Myocyte (in vitro differentiated cells): ENCODE results near the gene KCNE2. TPM values are rescaled to one million over a fixed set of nuclear protein-coding genes. Genes with fewer than 3 reads are reported as not detected.
A peak's percentile ranks its signal among the peaks of the same experiment; 100 is the strongest.
"Not testable (repeated sequence)": the region's sequence is repeated elsewhere in the genome, so short reads cannot be mapped to it uniquely, and the experiment has no call there.

Experiments
- DNase-seq: peaks from one replicate; pipeline ENCODE4 v3.0.0-alpha.2; 2012; ENCODE audit warnings: low read depth
- total RNA-seq: library from RNA; depleted of rRNA; stranded (reverse); fragments of >200 nt; gene quantifications from 2 replicates; pipeline ENCODE4 v1.2.3, GENCODE V29; 2014

The KCNE2 gene
- total RNA-seq, 1 donor from 2014 or later = not detected

DNA sequence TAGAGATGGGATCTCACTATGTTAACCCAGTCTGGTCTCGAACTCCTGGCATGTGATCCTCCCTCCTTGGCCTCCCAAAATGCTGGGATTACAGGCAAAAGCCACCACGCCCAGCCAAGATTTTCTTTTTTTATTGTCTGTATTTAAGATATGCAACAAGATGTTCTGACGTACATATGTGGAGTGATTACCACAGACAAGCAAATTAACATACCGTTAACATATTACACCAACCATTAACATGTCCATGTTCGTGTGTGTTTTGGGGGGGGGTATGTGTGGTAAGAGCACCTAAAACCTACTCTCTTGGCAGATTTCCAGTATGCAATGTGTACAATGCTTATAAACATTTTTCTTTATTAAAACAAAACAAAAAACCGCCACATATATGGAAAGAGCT is 10.6 kb upstream of the KCNE2 start:
- DNase-seq = no peak

DNA sequence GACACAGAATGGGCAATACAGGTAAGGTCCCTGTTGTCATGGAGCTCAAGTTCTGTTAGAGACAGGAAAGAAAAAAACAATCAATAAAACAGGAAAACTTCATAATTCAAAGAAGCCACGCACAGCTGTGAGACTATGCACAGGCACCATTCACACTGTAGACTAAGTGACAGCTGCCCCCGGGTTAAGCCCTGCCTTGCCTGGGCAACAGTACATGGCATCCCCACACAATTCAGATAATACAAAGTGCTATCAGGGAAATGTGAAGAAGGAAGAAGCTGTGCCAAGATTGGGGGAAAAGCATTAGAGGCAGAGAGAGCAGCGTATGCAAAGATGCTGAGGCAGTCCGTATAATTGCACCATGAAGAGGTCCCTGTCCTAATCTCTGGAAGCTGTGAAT is 9.0 kb upstream of the KCNE2 start:
- DNase-seq = no peak

DNA sequence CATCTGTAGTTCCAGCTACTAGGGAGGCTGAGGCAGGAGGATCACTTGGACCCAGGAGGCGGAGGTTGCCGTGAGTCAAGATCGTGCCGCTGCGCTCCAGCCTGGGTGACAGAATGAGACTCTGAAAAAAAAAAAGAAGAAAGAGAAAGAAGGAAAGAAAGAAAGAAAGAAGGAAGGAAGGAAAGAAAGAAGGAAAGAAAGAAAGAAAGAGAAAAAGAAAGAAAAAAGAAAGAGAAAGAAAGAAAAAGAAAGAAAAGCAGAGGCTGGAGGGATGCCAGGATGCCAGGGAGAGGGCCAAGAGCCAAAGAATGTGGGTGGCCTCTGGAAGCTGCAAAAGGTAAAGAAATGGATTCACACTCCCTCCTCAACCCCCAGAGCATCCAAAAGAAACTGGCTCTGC is 8.2 kb upstream of the KCNE2 start:
- DNase-seq = no peak

DNA sequence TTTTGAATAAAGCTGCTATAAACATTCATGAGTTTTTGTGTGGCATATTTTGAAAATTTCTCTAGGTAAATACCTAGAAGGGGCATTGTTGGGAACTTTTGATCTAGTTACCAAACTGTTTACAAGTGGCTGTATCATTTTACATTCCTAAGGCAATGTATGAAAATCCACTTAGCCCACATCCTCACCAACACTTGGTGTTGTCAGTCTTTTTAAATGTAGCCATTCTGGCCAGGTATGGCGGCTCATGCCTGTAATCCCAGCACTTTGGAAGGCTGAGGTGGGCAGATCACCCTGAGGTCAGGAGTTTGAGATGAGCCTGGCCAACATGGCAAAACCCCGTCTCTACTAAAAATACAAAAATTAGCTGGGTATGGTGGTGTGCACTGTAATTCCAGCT is 5.9 kb upstream of the KCNE2 start:
- no peak for DNase-seq

DNA sequence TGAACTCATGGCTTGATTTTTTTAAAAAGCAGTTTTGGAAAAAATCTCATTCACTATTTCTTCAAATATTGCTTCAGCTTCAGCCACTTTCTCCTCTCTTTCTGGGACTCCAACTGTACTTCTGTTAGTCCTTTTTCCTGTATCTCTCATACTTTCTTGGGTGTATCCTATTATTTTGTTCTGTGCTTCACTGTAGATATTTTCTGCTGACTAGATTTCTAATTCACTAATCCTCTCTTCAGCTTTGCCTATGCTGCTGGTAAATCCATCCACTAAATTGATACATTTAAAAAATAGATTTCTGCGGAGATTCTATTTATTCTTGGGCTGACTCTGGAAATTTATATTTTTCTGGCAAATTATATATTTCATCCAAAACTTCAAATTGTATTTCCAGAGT is 4.9 kb upstream of the KCNE2 start:
- no peak for DNase-seq

DNA sequence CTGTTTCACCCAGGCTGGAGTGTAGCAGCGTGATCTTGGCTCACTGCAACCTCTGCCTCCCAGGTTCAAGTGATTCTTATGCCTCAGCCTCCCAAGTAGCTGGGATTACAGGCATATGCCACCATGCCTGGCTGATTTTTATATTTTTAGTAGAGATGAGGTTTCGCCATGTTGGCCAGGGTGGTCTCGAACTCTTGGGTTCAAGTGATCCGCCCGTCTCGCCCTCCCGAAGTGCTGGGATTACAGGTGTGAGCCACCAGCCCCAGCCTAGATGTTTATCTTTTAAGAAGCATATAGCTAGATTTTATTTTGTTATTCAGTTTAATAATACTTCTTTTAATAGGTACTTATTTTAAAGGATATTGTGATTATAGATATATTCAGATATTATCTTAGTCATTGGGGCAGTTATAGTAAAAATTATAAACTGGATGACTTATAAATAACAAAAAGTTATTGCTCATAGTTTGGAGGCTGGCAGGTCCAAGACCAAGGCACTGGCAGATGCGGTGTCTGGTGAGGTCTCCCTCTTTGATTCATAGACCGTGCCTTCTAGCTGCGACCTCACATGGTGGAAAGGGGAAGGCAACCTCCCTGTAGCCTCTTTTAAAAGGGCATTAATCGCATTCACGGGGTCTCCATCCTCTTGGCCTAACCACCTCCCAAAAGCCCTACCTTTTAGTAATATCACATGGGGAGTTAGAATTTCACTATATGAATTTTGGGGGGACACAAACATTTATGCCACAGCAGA is 3.1 kb upstream of the KCNE2 start:
- no peak for DNase-seq

DNA sequence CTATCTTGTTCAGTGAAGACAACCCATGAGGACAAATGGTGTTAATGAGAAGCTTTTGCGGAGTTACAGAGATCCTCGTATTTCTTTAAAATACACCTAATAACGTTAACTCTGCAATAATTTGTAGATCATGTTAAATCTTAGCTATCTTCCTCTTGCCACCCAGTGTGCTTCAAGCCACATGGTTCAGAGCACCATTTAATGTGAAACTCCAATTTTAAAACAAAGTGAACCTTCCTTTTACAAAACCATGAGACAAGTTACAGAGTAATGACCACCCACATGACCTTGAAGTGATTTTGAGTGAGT is 1.7 kb upstream of the KCNE2 start:
- DNase-seq = no peak

DNA sequence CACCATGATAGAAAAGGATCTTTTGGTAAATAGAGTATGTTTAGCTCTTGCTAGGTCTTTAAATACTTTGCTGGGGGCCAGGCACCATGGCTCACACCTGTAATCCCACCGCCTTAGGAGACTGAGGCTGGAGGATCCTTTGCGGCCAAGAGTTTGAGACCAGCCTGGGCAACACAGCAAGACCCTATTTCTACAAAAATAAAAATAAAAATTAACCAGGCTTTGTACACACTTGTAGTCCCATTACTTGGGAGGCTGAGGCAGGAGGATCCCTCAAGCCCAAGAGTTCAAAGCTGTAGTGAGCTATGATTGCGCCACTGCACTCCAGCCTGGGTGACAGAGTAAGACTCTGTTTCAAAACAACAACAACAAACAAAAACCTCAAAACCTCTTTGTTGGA is 1.1 kb upstream of the KCNE2 start:
- DNase-seq = no peak

DNA sequence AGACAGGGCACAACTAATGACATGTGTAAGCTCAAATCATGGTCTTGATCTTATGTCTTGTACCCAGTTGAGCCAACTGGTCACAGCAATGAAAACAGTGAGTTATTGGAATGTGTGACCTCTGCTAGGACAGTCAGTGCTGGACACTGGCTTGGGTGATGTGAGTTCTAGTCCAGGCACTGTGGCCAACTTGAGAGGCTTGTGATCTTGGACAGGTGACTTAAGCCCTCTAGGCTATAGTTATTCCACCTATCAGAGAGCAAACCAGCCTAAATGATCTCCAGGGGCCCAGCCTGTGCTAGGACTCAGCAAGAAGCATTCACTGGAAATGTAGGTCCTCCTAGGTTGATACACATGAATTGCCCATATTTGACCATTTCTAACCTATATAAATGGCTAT is 1.1 kb downstream of the KCNE2 start:
- no peak for DNase-seq

DNA sequence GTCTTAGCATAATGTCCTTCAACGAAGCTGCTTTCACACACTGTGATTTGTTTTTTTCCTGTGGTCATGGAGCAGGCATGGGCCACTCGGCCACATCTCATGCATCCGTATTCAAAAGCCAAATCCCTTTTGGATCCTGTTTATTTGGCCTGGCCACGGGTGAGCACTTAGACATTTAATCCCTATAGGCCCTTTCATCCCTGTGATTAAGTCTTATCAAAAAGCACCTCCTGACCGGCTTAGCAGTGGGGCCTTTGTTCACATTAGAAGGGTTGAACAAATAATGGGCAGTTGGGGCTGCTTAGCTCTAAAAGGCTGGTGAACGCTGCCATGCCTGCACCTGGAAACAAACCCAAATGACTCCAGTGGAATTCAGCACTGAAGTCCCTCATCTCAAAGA is 2.0 kb downstream of the KCNE2 start:
- DNase-seq = no peak

DNA sequence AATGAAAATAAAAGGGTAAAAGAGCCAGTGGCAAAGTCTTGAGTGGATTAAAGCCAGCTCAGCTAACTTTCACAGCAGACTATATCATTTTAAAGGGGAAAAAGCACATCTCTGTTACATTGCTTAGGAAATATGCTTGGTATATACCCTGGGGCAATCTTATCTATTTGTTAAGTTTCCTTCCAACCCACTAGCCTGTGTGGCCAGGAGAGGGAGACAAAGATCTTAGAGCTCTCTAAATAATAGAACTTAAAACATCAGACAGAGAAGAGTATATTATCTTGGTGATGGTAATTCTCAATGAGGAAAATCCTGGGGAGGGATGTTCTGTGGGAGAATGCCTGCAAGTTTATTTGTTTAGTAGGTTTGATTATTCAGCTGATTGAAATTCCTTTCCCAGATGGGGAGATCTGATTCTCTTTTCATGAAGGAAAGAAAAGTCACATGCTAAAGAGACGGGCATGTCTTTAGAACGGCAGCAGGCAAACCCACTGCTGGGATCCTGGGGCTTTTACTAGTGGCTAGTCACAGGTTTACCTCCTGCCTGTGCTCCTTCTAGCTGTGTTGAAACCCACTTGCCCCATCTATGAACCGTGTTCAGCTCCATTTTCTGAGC is 3.6 kb downstream of the KCNE2 start:
- DNase-seq = peak; percentile 75

DNA sequence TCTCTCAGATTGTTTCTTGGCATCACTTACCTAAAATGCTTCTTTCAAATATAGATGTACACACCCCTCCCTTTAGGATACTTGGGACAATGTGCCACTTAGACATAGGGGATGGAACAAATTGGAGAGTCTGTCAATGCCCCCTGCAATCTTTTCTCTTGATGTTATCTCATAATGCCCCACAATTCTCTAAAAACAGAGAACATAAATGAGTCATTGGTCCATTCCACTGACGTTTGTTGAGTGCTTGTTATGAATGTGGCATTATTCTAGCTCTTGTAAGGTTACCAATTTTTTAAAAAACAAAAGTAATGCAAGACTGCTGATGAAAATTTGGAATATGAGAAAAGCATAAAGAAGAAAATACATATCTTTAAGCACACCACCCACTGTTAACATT is 5.9 kb downstream of the KCNE2 start:
- no peak for DNase-seq

DNA sequence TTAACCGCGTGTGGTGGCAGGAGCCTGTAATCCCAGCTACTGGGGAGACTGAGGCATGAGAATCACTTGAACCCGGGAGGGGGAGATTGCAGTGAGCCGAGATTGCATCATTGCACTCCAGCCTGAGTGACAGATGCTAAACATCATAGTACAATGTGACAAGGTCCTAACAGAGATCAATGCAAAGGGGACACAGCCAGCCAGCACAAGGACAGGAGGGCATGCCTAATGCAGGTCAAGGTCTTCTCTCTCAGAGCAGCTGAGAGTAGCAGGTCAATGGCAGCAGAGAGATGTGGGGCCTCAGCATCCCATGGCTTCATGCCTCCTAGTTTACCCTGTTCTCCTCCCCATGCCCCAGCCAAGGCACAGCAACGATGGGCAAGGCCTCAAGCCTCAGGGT is 8.5 kb downstream of the KCNE2 start:
- DNase-seq = no peak

DNA sequence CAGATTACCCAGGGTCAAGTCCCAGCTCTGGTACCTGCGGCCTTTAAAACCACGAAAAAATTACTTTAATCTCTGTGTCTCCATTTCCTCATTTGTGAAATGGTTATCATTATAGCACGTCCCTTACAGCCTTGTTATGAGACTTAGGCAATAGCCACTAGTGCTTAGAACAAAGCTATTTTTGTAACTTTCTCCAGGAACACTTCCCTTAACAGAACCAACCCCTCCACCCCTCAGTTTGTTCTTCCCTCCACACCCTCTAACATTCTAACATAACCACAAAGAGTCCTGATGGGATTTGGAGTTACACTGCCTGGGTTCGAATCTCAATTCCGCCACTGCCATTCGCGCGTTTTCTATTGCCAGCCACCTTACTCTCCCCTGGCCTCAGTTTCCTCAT is 10.7 kb downstream of the KCNE2 start:
- DNase-seq = not testable (repeated sequence)

DNA sequence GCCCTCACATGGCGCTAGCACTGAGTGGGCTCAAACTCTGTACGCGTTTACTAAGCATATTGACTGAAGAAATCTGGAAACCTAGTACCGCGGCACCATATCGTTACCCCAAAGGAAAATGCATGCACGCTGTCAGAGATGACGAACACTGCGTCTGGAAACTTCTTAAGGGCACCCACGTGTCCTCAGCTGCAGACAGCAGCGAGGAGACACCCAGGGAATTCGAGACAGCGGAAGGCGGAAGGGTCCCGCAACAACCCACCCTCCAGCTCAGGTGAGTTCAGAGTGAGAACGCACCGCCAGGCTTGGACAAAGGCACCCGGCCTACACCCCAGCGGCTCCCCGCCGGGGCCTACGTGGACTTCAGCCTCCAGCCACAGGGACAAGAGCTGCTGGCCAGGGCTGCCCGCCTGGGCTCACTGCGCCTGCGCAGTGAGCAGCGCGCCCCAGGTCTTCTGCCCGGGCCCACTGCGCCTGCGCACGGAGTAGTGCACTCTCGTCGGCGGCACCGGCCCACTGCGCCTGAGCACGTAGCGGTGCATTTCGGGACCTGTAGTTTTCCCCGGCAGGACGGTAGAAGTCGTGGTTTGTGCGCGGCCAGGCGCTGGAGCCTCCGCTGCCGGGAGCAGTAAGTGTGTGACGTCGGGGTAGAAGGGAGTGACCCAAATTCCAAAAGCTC is 11.3 kb downstream of the KCNE2 start, which contains the start of gene SMIM11:
SMIM11 (plus strand) TSS at position 568 of the 679 bp plus-strand sequence. CDS start 3,998 bp downstream, outside the sequence.
- DNase-seq = not testable (repeated sequence)

DNA sequence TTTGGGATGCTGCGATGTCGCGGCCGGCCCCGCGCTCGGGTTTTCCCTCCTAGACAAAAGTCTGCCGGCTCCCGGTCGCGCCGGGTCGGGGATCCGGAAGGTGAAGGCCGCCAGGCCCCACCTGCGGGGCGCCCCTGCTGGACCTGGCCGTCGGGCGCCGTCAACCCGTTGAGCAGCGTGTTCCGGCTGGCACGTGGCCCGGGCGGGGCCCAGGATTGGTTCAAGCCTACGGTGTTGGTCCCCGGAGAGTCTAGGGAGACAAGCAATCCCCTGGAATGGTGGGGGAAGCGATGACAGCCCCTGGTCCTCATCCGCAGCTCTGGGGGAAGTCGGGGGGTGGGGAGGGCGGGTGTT is 11.8 kb downstream of the KCNE2 start:
- DNase-seq = not testable (repeated sequence)

DNA sequence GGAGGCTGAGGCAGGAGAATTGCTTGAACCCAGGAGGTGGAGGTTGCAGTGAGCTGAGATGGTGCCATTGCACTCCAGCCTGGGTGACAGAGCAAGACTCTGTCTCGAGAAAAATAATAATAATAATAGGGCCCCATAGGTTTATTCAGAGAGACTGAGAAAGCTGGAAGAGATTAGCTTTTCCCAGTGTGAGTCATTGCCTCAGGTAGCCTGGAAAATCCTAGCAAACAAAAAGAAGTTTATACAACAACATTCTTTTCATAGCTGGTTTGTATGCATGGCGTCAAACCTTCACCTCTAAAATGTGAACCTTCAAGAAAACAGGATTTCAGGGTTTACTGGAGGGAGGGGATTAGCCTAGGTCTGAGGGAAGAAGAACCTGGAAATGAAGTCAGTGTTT is 19.3 kb downstream of the KCNE2 start:
- not testable (repeated sequence) for DNase-seq

DNA sequence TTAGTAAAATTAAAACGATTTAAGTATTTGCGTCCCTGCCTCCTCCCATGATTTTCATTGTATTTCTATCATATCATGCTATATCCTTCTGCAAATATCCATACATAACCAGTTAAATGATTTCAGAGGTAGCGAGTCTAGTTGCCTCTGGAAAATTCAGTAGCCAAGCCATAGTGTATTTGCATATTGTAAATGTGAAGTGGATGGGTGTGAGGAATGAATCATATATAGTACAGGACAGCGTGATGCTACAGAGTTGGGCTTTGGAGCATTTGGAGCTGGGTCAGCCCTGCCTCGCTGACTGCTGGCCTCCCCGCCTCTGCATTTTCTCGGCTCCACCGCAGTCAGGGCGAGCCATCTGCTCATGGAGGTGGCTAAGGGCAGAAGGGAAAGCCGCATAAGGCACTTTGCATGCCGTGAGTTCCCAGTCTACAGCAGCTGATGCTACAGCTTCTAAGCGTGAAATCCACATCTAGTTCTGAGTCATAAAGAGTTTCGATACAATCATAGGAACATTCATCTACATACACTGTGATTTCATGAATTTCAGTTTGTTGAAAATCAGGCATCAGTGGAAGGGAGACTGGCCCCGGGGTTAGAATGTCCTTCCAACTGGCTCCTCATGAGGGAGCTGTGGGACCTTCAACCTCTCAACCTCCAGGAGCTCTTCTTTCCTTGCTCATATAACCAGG is 20.1 kb downstream of the KCNE2 start:
- not testable (repeated sequence) for DNase-seq

DNA sequence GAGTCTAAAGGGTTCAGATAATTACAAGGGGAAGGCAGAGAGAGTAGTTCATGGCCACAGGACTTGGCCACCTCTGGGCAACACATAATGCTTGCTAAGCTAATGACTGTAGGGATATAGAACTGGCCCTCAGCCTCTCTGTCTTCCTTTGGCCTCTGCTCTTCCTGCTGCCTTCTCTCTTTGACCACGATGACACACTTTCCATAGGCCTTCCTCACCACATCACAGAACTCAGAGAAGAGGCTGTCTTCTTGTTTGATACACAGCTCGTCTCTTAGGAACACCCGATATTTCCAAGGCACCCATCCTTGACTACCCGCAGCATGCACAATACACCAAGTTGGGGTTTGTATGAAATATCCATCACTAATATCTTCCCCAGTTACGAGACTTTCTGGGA is 36.7 kb downstream of the KCNE2 start:
- DNase-seq = not testable (repeated sequence)

DNA sequence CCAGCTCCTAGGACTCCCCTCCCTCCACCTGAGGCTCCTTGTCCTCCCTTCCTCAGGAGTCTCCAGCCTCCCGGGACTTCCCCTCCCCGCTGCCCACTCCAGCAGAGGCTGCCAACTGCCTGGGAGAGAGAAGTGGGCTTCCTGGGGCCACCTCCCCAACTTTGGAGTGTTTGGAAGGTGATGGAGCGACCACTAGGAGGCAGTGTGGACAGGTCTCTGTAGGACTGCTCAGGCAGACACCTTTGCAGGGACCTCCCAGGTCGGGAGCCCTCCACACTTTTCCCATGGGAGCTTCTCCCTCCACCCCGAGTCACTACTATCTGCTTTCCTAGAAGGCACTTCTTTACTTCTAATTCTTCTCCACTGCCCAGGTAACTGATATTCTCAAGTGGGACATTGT is 40.9 kb downstream of the KCNE2 start:
- DNase-seq = not testable (repeated sequence)

DNA sequence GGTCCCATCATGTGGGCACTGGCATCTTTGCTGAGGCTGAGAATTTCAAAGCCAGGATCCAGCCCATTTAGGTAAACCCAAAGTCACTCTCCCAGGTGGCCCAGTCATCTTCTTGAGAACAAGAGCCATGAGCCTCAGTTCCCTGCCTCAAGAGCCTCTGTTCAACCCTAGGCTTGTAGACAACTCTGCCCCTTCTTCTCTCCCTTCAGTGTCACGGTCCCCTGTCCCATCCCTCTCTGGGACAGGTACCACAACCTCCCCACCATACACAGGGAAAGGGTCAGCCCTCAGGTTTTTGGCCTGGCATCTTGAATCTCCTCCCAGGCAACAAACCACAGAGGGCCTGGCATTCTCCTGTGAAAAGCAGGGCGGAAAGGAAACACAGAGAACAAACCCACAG is 41.9 kb downstream of the KCNE2 start:
- not testable (repeated sequence) for DNase-seq

DNA sequence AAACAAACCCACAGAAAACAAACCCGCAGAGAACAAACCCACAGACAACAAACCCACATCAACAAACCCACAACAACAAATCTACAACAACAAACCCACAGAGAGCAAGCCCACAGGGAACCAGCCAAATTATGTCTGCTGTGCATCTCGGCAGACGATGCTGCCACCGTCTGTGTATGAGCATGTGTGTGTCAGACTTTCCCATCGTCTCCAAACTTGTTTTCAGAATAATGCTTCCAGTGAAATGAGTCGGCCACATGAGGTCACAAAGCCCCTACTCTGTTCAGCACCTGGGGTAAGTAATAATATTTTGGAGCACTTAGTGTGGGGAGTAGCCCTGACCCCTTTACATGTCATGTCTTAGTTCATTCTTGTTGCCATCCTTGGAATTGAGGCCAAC is 42.3 kb downstream of the KCNE2 start:
- not testable (repeated sequence) for DNase-seq
